GM19239 (cell line): ENCODE measurements around the gene ZNF496.
"Not testable (repeated sequence)": the region's sequence is repeated elsewhere in the genome, so short reads cannot be mapped to it uniquely, and the experiment has no call there.

Source experiments
- DNase-seq: peaks from one replicate; pipeline ENCODE4 v3.0.0; 2011; ENCODE audit warnings: low spot score; ENCODE audit not compliant: insufficient read length
- FAIRE-seq: peaks from 2 replicates; lab custom pipeline; 2011; peaks lifted over from hg19 to GRCh38; lab: Jason Lieb, UNC

The ZNF496 gene

DNA sequence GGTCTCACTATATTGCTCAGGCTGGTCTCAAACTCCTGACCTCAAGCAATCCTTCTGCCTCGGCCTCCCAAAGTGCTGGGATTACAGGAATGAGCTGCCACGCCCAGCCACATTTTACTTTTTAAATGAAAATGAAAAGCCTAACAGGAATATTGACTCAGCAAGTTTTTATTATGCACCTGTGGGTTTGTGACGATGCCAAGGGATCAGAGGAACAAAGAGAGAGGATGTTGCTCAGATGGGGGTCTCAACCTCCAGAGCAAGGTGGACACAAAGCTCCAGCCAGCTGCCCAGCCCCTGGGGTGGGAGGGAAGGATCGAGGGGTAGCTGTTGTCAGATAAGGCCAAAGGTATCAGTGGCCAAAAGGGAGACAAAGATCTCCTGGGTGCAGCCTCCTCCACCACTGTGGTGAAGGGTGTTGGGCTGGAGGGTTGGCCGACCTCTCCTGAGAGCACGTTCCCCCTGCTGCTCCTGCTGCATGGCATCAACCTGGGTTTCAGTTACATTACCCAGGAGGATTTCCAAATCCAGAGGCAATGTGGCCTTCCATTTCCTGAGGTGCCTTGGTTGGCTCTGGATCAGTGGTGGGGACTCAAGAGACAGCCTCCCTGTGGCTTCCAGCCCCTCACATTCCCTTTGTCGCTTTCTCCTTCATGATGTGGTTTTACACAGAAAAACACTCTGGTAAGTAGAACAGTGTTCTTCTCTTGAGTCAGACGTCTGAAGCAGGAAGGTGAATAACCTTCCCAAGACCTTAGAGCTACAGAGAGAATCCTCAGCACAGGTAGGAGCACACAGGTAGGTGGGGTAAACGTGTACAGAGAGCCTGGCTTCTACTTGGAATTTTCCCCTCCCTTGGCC is 34.2 kb downstream of the ZNF496 start:
- no peak for FAIRE-seq
- no peak for DNase-seq

DNA sequence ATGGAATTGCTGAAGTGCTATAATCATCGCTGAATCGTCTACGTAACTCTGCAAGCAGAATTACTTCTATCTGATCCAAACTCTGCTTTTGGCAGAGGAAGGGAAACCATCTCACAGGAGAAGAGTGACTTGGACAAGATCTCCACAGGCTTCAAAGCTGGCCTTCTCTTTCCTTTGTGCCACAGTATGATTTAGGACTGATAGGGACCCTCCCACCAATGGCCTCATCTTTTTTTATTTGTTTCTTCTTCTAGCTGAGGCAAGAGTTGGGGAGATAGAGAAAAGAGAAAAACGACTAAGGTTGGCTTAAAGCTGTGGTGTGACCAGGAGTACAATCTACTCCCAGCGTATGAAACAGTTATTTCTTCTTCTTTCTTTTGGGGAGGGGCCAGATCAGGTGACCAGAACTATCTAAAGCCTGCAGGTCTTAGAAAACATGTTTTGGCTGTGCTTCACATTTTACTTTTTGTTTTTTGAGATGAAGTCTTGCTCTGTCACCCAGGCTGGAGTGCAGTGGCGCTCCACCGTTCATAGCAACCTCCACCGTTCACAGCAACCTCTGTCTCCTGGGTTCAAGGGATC is 35.0 kb downstream of the ZNF496 start:
- no peak for FAIRE-seq
- no peak for DNase-seq

DNA sequence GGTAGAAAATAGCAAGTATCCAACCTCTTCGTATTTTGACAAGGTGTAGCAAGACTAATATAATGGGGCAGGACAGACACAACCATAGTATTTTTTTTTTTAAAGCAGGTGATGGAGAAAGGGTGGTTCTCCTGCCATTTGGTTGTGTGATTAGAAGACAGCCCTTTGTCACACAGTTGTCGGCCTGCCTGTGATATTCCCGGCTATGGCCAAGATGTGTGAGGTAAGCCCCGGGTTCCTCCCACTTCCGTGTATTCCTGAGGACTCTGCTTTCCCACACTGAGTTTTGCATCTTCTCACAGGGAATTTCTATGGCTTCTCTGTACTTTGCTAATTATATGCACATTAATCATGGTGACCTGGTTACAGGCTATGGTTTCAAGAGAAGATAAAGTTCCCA is 35.9 kb downstream of the ZNF496 start:
- FAIRE-seq = no peak
- DNase-seq = no peak

- DNase-seq (no peak), FAIRE-seq (no peak)
Measured at GRCh38 chr1:247295274-247295684, 36.4 kb downstream of the ZNF496 start.

DNA sequence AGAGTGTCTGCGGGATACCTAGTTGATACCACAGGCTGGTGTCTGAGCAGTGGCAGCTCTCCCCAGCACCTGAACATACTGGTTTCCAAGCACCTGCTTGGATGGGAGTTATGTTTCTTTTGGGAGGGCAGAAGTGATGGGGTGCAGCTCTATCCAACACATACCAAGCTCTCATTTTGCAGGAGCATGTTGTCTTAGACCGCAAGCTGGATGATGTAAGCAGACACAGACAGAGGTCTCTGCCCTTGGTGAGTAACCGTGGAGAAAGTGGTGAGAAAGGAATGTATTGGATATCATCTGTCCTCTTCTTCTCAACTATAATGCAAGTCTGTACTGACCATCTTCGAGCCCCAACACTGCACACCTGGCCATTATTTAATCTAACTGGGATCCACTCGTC is 37.4 kb downstream of the ZNF496 start:
- DNase-seq (no peak), FAIRE-seq (no peak)

DNA sequence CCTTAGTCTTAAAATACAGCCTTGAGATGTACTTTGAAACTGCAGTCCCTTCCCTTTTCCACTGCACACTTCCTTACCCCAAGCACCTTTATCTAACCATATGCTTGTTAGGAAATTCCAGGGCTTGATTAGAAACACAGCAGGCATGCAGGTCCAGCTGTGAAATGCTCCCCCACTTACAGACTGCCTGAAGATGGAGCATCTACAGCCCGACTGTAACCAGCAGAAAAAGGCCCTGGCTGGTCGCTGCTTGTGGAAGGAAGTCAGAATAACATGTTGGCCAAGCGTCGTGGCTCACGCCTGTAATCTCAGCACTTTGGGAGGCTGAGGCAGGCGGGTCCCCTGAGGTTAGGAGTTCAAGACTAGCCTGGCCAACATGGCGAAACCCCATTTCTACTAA is 38.6 kb downstream of the ZNF496 start:
- FAIRE-seq = no peak
- DNase-seq = no peak

GRCh38 chr1:247291833-247292561 is 39.7 kb downstream of the ZNF496 start:
- DNase-seq (no peak), FAIRE-seq (no peak)

GRCh38 chr1:247291161-247291560 is 40.5 kb downstream of the ZNF496 start:
- no peak for FAIRE-seq

DNA sequence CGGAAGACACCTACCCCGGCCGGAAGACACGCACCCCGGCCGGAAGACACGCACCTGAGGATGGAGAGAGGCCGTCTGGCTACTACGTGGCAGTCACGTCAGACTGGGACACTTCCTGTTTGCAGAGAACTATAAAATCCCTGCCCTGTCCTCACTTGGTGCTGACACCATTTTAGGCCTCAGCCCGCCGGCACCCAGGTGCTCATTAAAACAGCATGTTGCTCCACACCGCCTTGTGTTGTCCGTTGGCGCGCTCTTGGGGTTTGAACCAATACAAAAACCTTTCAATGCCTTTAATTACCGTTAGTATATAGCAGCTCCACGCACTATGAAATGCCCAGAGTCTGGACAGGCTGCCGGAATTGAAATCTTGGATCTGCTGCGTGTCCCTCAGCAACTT is 41.1 kb downstream of the ZNF496 start:
- no peak for DNase-seq
- FAIRE-seq = no peak

More at GRCh38 chr1:247291161-247291560, 40.5 kb downstream of the ZNF496 start:
- no peak for DNase-seq

GRCh38 chr1:247289274-247289892 is 42.3 kb downstream of the ZNF496 start:
- not testable (repeated sequence) for DNase-seq, FAIRE-seq

GRCh38 chr1:247288341-247288740 is 43.3 kb downstream of the ZNF496 start:
- FAIRE-seq (no peak), DNase-seq (no peak)

GRCh38 chr1:247287460-247287859 is 44.2 kb downstream of the ZNF496 start:
- FAIRE-seq (no peak), DNase-seq (no peak)

GRCh38 chr1:247286134-247286670 is 45.5 kb downstream of the ZNF496 start:
- DNase-seq (no peak), FAIRE-seq (no peak)

DNA sequence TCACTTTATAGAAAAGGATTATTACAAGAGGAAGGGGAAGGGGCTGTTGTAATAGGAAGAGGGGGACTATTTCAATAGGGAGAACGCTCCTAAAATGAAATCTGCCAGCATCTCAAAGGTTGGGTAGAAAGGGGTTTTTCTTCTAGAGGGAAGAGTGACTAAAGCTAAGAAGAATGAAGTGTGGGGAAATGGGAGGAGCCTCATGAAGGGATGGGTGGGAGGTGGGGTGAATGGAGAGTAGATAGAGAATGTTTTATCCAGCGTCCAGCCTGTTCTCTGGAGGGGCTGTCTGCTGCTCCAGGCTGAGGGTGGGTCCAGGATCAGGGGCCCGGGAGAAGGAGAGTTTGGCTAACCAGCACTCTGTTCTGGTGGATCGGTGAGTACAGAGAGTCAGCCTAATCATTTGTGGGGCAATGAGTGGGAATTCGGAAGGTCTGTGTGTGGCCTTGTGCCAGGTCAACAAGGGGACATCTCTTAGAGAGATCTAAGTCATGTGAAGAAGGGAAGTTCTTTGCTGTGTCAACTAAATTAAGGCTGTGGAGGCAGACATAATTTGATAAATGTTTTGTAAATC is 50.6 kb downstream of the ZNF496 start:
- FAIRE-seq (no peak), DNase-seq (no peak)

DNA sequence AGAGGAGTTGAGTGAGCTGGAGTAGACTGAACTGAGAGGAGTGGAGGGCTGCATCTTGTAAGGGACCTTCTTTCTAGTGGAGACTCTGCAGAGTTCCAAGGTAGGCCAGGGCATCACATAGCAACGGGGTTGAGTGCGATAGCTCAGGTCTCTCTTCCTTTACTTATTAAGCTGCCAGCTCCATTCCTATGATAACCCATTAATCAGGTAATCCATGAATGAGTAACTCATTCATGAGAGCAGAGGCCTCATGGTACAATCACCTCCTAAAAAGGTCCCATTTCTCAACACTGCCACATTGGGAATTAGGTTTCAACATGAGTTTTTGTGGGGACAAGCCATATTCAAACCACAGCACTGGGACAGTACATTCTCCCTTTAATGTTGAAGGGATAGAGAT is 54.5 kb downstream of the ZNF496 start:
- FAIRE-seq (no peak), DNase-seq (no peak)

DNA sequence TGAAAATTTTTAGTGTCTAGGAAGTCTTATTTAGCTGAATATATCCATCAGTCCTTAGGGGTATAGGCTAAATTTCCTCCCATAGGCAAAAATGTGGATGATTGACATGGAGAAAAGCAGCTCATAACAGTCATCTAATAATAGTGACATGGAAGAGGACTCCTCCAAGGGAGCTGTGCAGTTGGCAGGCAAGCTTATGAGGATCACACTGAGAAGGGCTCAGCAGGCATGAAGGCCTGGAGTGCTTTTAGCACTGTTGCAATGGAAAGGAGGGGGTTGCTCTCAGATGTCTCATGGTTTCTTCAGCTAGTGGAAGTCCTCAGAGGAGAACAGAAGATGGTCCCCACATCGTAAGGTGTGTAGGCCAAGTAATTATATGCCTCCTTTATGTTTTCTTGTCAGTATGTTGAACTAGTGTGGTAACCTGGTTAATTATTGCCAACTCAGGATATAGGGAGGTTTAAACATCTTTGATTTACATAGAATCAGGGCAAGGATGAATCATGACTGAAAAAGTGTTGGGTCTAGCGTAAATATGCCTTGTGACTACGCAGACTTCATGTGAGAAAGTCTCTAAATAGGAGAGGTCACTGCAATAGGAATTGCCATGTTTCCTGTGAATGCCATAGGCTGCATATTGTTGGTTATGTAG is 56.9 kb downstream of the ZNF496 start:
- FAIRE-seq (no peak), DNase-seq (no peak)

DNA sequence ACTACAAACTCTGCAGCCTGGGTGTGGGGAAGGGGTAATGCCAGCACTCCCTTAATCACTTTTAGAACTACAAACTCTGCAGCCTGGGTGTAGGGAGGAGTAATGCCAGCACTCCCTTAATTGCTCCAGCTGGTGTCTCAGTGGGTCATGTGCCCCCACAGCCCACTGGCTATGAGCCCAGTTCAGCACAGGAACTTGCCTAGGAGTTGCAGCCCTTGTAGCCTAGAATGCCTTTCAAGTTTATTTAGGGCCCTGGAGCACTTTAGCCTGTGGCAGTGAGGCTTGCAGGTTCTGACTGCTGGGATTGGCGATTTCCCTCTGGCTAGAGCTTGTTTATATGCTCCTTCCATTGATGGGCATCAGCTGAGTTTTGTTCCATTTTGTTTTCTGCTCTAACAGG is 58.7 kb downstream of the ZNF496 start:
- DNase-seq = no peak
- no peak for FAIRE-seq

DNA sequence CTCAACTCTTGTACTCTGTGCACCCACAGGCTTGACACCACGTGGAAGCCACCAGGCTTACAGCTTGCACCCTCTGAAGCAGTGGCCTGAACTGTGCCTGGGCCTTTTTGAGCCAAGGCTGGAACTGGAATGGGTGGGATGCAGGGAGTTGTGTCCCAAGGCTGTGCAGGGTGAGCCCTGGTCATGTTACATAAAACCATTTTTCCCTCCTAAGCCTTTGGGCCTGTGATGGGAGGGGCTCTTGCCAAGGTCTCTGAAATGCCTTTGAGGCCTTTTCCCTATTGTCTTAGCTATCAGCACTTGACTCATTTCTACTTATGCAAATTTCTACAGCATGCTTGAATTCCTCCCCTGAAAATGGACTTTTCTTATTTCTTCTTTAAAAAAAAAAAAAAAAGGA is 61.7 kb downstream of the ZNF496 start:
- DNase-seq (no peak), FAIRE-seq (no peak)

DNA sequence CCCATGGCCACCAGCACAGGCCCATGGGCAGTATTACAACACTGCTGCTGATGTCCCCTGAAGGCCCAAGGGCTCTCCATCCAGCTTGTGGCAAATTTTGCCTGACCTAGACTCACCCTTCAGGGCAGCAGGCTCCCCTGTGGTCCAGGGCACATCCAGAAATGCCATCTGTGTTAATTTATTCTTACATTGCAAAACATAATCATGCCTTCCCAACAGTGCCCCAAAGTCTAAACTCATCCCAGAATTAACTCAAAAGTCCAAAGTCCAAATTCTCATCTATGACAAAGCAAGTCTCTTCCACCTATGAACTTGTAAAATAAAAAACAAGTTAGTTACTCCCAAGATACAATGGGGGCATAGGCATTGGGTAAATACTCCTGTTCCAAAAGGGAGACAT is 62.5 kb downstream of the ZNF496 start:
- no peak for DNase-seq
- no peak for FAIRE-seq
